Stimulated activated CD8-positive, alpha-beta memory T cell treated with anti-CD3 and anti-CD28 coated beads, Interleukin-2, amount 100 ng/mL, for 1 hour (primary cell): ENCODE data around the gene ADGRF3.
"Not testable (repeated sequence)": the region's sequence is repeated elsewhere in the genome, so short reads cannot be mapped to it uniquely, and the experiment has no call there.

Source experiments
- DNase-seq, 2 donors: peaks; one replicate each; pipeline ENCODE4 v3.0.0-alpha.2; 2020; ENCODE audit warnings: low read depth in 2 of 2

Gene ADGRF3

GRCh38 chr2:26349690-26350089 lies 3.1 kb upstream of the ADGRF3 start:
- no peak for DNase-seq

GRCh38 chr2:26347286-26347865 lies 787 bp upstream of the ADGRF3 start:
- no peak for DNase-seq

GRCh38 chr2:26345545-26346453 lies 790 bp downstream of the ADGRF3 start, which contains the start of gene SELENOI:
TSS of gene SELENOI (plus strand) at chr2:26346143. CDS start at chr2:26346233, 90 bp downstream.
- DNase-seq = peak; percentile 99

- no peak for DNase-seq
These were observed 1.4 kb downstream of the ADGRF3 start for GRCh38 chr2:26345283-26345544.

- DNase-seq = peak in 1 of 2 donors; percentile 5
These were observed 1.9 kb downstream of the ADGRF3 start for GRCh38 chr2:26344581-26345282.

- DNase-seq = no peak
These were observed 5.8 kb downstream of the ADGRF3 start for GRCh38 chr2:26340831-26341230.

- DNase-seq = no peak
These were observed 9.3 kb downstream of the ADGRF3 start for GRCh38 chr2:26337298-26337697.

GRCh38 chr2:26336719-26337118 lies 9.9 kb downstream of the ADGRF3 start:
- no peak for DNase-seq

GRCh38 chr2:26335231-26335630 lies 11.4 kb downstream of the ADGRF3 start:
- DNase-seq = no peak

- no peak for DNase-seq
These were observed 13.3 kb downstream of the ADGRF3 start for GRCh38 chr2:26333293-26333692.

GRCh38 chr2:26331321-26331720 lies 15.3 kb downstream of the ADGRF3 start:
- DNase-seq = not testable (repeated sequence)

- no peak for DNase-seq
These were observed 16.0 kb downstream of the ADGRF3 start for GRCh38 chr2:26330604-26331003.

- DNase-seq = peak; percentile 62 to 65
These were observed 16.5 kb downstream of the ADGRF3 start for GRCh38 chr2:26330114-26330549.

- not testable (repeated sequence) for DNase-seq
These were observed 17.5 kb downstream of the ADGRF3 start for GRCh38 chr2:26329083-26329482.

GRCh38 chr2:26327291-26328272 lies 19.0 kb downstream of the ADGRF3 start:
- DNase-seq = no peak

GRCh38 chr2:26326514-26326913 lies 20.1 kb downstream of the ADGRF3 start:
- no peak for DNase-seq

GRCh38 chr2:26325851-26326250 lies 20.7 kb downstream of the ADGRF3 start:
- no peak for DNase-seq

- DNase-seq = no peak
These were observed 21.7 kb downstream of the ADGRF3 start for GRCh38 chr2:26324903-26325302.

- DNase-seq = not testable (repeated sequence)
These were observed 22.1 kb downstream of the ADGRF3 start for GRCh38 chr2:26324479-26324878.

GRCh38 chr2:26318950-26319349 lies 27.6 kb downstream of the ADGRF3 start:
- DNase-seq = no peak

- DNase-seq = no peak
These were observed 29.0 kb downstream of the ADGRF3 start for GRCh38 chr2:26317377-26318105.
